Measurements from ENCODE around the gene TIMP3. TPM values are rescaled to one million over a fixed set of nuclear protein-coding genes. Genes with fewer than 3 reads are reported as not detected.

The TIMP3 gene
- total RNA-seq, 6 donors from 2014 or later, result 196 to 659 (median 531) TPM

GRCh38 chr22:32776802-32777201 lies 24.7 kb upstream of the TIMP3 start:
- Histone ChIP-seq H3K4me3 (no peak overlapping the region), H3K36me3 (no peaks in the 10 kb centered on the region), H3K27ac (no peak overlapping the region), H3K4me1 (peaks cover 0 to 11% (median 7%) of the 10 kb centered on the region in 4 donors), H3K27me3 (no peaks in the 10 kb centered on the region), H3K9me3 (no peaks in the 10 kb centered on the region)
- TF ChIP-seq POLR2AphosphoS5 (IDR thresholded peaks at IDR 0.05) (no peak), CTCF (IDR thresholded peaks at IDR 0.05) (no peak), POLR2A (IDR thresholded peaks at IDR 0.05) (no peak), EP300 (IDR thresholded peaks at IDR 0.05) (no peak)
- ATAC-seq (ENCODE audit: low FRiP score in 2 of 2) (no peak), DNase-seq (no peak)
- 64 to 69% methylated on average over 6 to 7 of the region's 7 CpGs for WGBS, 2 donors

GRCh38 chr22:32777987-32778386 lies 23.5 kb upstream of the TIMP3 start:
- no peak for TF ChIP-seq POLR2A (IDR thresholded peaks at IDR 0.05)
- peak; percentile 24 to 69 for TF ChIP-seq POLR2AphosphoS5 (IDR thresholded peaks at IDR 0.05)
- TF ChIP-seq EP300 (IDR thresholded peaks at IDR 0.05), result peak in 2 of 4 donors; percentile 54 to 80
- H3K9me3 ChIP-seq, result no peaks in the 10 kb centered on the region
- H3K4me1 ChIP-seq, result peaks cover 0 to 11% (median 7%) of the 10 kb centered on the region in 4 donors
- peak overlapping the region in 2 of 4 donors; percentile 23 to 30 for H3K27ac ChIP-seq
- DNase-seq (no peak), ATAC-seq (ENCODE audit: low FRiP score in 2 of 2) (no peak)
- H3K36me3 ChIP-seq, result no peaks in the 10 kb centered on the region
- WGBS, 2 donors, result 46 to 52% methylated on average over 4 of the region's 4 CpGs
- H3K4me3 ChIP-seq, result no peak overlapping the region
- no peaks in the 10 kb centered on the region for H3K27me3 ChIP-seq

GRCh38 chr22:32780726-32781310 lies 20.7 kb upstream of the TIMP3 start:
- H3K27ac ChIP-seq, result peak overlapping the region in 1 of 4 donors; percentile 46

GRCh38 chr22:32781695-32782094 lies 19.8 kb upstream of the TIMP3 start:
- no peak overlapping the region for H3K4me3 ChIP-seq
- H3K27ac ChIP-seq, result peak overlapping the region in 1 of 4 donors; percentile 30
- TF ChIP-seq CTCF (IDR thresholded peaks at IDR 0.05), result no peak
- TF ChIP-seq POLR2A (IDR thresholded peaks at IDR 0.05), result no peak
- no peak for TF ChIP-seq EP300 (IDR thresholded peaks at IDR 0.05)
- no peak for TF ChIP-seq POLR2AphosphoS5 (IDR thresholded peaks at IDR 0.05)
- no peaks in the 10 kb centered on the region for H3K9me3 ChIP-seq
- DNase-seq (no peak), ATAC-seq (ENCODE audit: low FRiP score in 2 of 2) (no peak)
- no peaks in the 10 kb centered on the region for H3K27me3 ChIP-seq
- no peaks in the 10 kb centered on the region for H3K36me3 ChIP-seq
- peaks cover 0 to 10% (median 5%) of the 10 kb centered on the region in 4 donors for H3K4me1 ChIP-seq
- 84 to 95% methylated on average over 1 of the region's 1 CpG for WGBS, 2 donors

More at GRCh38 chr22:32780726-32781310, 20.7 kb upstream of the TIMP3 start:
- TF ChIP-seq POLR2AphosphoS5 (IDR thresholded peaks at IDR 0.05) (no peak), EP300 (IDR thresholded peaks at IDR 0.05) (no peak), CTCF (IDR thresholded peaks at IDR 0.05) (no peak), POLR2A (IDR thresholded peaks at IDR 0.05) (no peak)
- ATAC-seq (ENCODE audit: low FRiP score in 2 of 2) (no peak), DNase-seq (no peak)
- WGBS, 2 donors, result 89 to 100% methylated on average over 2 of the region's 2 CpGs
- Histone ChIP-seq H3K4me3 (no peak overlapping the region), H3K27me3 (no peaks in the 10 kb centered on the region), H3K36me3 (no peaks in the 10 kb centered on the region), H3K9me3 (no peaks in the 10 kb centered on the region), H3K4me1 (peaks cover 0 to 10% (median 7%) of the 10 kb centered on the region in 4 donors)

DNA sequence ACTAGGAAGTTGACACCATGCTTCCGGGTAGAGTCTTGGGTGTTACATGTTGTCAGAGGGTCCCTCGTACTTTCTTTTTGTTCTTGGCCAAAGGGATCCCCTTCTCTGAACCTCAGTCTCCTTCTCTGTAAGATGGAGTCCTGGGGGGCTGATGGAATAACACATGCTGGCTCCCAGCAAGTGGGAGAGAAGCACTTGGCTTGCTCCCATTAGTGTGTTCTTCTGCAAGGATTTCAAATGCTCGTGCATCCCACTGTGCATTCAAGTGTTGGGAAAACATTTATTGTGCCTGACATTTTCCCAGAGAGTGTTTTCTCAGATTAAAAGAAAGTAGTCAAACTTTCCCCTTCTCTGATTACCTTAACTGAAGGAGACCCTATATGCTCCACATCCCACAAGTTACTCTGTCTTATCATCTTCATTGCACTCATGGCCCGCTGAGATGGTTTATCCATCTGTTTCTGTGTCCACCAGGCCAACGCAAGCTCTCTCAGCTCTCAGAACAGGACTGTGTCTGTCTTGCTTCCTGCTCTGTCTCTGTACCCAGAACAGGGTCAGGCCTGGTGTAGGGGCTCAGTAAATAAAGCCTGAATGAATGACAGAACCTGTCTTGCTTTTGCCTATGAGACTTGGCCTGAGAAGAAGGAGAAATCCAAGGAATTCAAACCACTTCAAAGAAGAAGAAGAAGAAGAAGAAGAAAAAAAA lies 16.0 kb upstream of the TIMP3 start:
- Histone ChIP-seq H3K4me3 (no peak overlapping the region), H3K27me3 (no peaks in the 10 kb centered on the region), H3K36me3 (no peaks in the 10 kb centered on the region), H3K4me1 (peaks cover 4 to 15% (median 9%) of the 10 kb centered on the region in 4 donors), H3K9me3 (no peaks in the 10 kb centered on the region), H3K27ac (no peak overlapping the region)
- ATAC-seq (ENCODE audit: low FRiP score in 2 of 2) (no peak), DNase-seq (no peak)
- no peak for TF ChIP-seq POLR2AphosphoS5 (IDR thresholded peaks at IDR 0.05)
- TF ChIP-seq CTCF (IDR thresholded peaks at IDR 0.05), result no peak
- TF ChIP-seq EP300 (IDR thresholded peaks at IDR 0.05), result no peak
- no peak for TF ChIP-seq POLR2A (IDR thresholded peaks at IDR 0.05)
- WGBS, 2 donors, result 70 to 81% methylated on average over 5 of the region's 5 CpGs

All from upper lobe of left lung (tissue), 6 donors.